Measurements from ENCODE around the gene LETM1. TPM values are rescaled to one million over a fixed set of nuclear protein-coding genes. Genes with fewer than 3 reads are reported as not detected.

Gene LETM1
- total and polyA plus RNA-seq, 2 of the 13 experiments (the other 11 are each of a cell fraction or from before 2014, with no cell fraction given), result 9.7 to 41.6 TPM

DNA sequence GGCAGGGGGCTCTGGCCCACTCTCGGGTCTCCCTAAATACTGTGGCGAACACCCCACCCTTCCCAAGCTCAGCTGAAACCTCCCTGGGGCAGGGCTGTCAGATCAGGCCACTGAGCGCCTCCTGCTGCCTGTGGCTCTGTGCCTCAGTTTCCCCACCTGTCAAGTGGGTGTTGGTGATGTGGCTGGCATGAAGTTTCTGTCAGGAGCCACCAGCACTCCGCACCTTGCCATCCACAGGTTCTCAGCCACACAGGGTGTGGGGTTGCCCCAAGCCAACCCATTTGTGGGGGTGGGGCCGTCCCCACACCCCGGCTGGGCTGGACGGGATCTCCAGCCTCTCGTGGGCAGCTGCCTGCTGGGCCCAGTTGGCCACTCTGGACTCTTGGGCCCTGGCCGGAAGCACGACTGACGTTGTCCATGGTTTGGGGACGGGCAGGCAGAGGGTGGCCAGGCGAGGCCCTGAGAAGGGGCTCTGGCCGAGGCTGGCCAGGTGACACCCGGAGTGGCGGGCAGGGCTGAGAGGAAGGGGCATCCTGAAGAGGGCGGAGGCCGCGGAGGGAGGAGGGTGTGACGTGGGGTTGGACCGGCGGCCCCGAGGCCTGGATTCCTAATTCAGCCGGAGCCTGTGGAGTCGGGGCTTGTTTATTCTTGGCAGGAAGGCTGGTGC, 68.4 kb downstream of the LETM1 start:
- Histone ChIP-seq H3K27ac (ENCODE audit: extremely low read length, insufficient read depth, low read length) (no peak overlapping the region), H3K4me3 (replicated peaks in 1 of 3; ENCODE audit: insufficient read depth in 1 of 3, low read depth in 2 of 3, low read length in 3 of 3) (peak overlapping the region; percentile 20 to 62 (median 36); a peak in 4 of 6 replicates), H3K9ac (ENCODE audit: insufficient read depth, low read depth, low read length) (no peak overlapping the region), H3K36me3 (replicated peaks in 1 of 2; ENCODE audit: control insufficient read depth in 1 of 2, insufficient read depth in 2 of 2, low read length in 2 of 2) (no peaks in the 10 kb centered on the region), H4K20me1 (ENCODE audit: insufficient read depth, low read length) (no peaks in the 10 kb centered on the region), H3K27me3 (ENCODE audit: control insufficient read depth in 1 of 2, insufficient read depth in 2 of 2, low read length in 2 of 2) (peaks cover 8 to 21% of the 10 kb centered on the region in 2 experiments; a peak in 4 of 5 replicates), H3K79me2 (ENCODE audit: insufficient read depth, low read length) (no peaks in the 10 kb centered on the region), H3K4me1 (ENCODE audit: insufficient read depth, low read length) (peaks cover 98% of the 10 kb centered on the region), H2AFZ (ENCODE audit: low read length) (no peak overlapping the region), H3K4me2 (ENCODE audit: low read depth, low read length) (peak overlapping the region; percentile 89), H3K9me3 (ENCODE audit: low read length) (no peaks in the 10 kb centered on the region)
- POLR2A ChIA-PET, result interaction anchor here (2.1 to 34.3 kb wide), 4 partner anchors 2 to 39 kb away, joined by 7 to 1258 read pairs (median 634); partner anchors contain the start of gene FGFR3
- ATAC-seq (no peak), DNase-seq (ENCODE audit: low spot score) (no peak), FAIRE-seq (no peak)
- BruUV-seq (replicated peaks), result no TSS peak
- 9% methylated on average over 22 of the region's 25 CpGs for WGBS (ENCODE audit: low lambda C conversion rate)
- in situ Hi-C loops (cut with HindIII; ENCODE audit: extremely low pct_ligation_motif_present, low pct_unique_long_range_greater_than_20kb), result no loop called here
- intact Hi-C loops (cut with micrococcal nuclease; ENCODE audit: unreplicated experiment), result no loop called here
- CTCF ChIA-PET (ENCODE audit: low intra/inter-chr PET ratio, low total read pairs), result interaction anchor here (3.5 kb wide), 1 partner anchor 23 kb away, joined by 13 read pairs; no protein-coding TSS in a partner anchor
- TF ChIP-seq ZBTB7A (CRISPR knock-in tag; IDR thresholded peaks at IDR 0.05) (peak; percentile 56; the same call in 1 of the 2 replicates), JDP2 (CRISPR knock-in tag; IDR thresholded peaks at IDR 0.05; ENCODE audit: borderline replicate concordance) (no peak), JUNB (CRISPR knock-in tag; IDR thresholded peaks at IDR 0.05; ENCODE audit: borderline replicate concordance) (no peak), GATAD2A (CRISPR knock-in tag; IDR thresholded peaks at IDR 0.05) (peak; percentile 31; the same call in 1 of the 2 replicates), ZSCAN31 (CRISPR knock-in tag; IDR thresholded peaks at IDR 0.05; ENCODE audit: low read depth) (no peak), SAP130 (CRISPR knock-in tag; IDR thresholded peaks at IDR 0.05; ENCODE audit: low read depth) (peak; percentile 28; the same call in 1 of the 2 replicates), ZMYM3 (CRISPR knock-in tag; IDR thresholded peaks at IDR 0.05) (peak; percentile 39; the same call in 1 of the 2 replicates), ARNT (IDR thresholded peaks at IDR 0.05) (no peak), TBX2 (CRISPR knock-in tag; IDR thresholded peaks at IDR 0.05; ENCODE audit: borderline replicate concordance) (peak; percentile 24; the same call in 1 of the 2 replicates), ZSCAN9 (CRISPR knock-in tag; IDR thresholded peaks at IDR 0.05; ENCODE audit: borderline replicate concordance) (0 out of 2 replicates have a peak, but pooled peaks have one; percentile 36), ZNF296 (CRISPR knock-in tag; conservative IDR thresholded peaks at IDR 0.05) (peak; percentile 56; the same call in 1 of the 2 replicates), ETV5 (CRISPR knock-in tag; IDR thresholded peaks at IDR 0.05; ENCODE audit: borderline replicate concordance) (peak; percentile 62; the same call in 1 of the 2 replicates), HNRNPL (IDR thresholded peaks at IDR 0.05; ENCODE audit: low read depth, low read length) (peak; percentile 96), ZNF605 (CRISPR knock-in tag; IDR thresholded peaks at IDR 0.05) (0 out of 2 replicates have a peak, but pooled peaks have one; percentile 22)
- TF ChIP-seq, protein P1, sequence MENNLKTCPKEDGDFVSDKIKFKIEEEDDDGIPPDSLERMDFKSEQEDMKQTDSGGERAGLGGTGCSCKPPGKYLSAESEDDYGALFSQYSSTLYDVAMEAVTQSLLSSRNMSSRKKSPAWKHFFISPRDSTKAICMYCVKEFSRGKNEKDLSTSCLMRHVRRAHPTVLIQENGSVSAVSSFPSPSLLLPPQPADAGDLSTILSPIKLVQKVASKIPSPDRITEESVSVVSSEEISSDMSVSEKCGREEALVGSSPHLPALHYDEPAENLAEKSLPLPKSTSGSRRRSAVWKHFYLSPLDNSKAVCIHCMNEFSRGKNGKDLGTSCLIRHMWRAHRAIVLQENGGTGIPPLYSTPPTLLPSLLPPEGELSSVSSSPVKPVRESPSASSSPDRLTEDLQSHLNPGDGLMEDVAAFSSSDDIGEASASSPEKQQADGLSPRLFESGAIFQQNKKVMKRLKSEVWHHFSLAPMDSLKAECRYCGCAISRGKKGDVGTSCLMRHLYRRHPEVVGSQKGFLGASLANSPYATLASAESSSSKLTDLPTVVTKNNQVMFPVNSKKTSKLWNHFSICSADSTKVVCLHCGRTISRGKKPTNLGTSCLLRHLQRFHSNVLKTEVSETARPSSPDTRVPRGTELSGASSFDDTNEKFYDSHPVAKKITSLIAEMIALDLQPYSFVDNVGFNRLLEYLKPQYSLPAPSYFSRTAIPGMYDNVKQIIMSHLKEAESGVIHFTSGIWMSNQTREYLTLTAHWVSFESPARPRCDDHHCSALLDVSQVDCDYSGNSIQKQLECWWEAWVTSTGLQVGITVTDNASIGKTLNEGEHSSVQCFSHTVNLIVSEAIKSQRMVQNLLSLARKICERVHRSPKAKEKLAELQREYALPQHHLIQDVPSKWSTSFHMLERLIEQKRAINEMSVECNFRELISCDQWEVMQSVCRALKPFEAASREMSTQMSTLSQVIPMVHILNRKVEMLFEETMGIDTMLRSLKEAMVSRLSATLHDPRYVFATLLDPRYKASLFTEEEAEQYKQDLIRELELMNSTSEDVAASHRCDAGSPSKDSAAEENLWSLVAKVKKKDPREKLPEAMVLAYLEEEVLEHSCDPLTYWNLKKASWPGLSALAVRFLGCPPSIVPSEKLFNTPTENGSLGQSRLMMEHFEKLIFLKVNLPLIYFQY (CRISPR knock-in tag; IDR thresholded peaks at IDR 0.05; ENCODE audit: borderline replicate concordance), result no peak
- TF ChIP-seq, protein P2, sequence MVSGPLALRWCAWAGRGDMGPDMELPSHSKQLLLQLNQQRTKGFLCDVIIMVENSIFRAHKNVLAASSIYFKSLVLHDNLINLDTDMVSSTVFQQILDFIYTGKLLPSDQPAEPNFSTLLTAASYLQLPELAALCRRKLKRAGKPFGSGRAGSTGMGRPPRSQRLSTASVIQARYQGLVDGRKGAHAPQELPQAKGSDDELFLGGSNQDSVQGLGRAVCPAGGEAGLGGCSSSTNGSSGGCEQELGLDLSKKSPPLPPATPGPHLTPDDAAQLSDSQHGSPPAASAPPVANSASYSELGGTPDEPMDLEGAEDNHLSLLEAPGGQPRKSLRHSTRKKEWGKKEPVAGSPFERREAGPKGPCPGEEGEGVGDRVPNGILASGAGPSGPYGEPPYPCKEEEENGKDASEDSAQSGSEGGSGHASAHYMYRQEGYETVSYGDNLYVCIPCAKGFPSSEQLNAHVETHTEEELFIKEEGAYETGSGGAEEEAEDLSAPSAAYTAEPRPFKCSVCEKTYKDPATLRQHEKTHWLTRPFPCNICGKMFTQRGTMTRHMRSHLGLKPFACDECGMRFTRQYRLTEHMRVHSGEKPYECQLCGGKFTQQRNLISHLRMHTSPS (CRISPR knock-in tag; IDR thresholded peaks at IDR 0.05; ENCODE audit: low read depth), result peak; percentile 81
- TF ChIP-seq, protein P3, sequence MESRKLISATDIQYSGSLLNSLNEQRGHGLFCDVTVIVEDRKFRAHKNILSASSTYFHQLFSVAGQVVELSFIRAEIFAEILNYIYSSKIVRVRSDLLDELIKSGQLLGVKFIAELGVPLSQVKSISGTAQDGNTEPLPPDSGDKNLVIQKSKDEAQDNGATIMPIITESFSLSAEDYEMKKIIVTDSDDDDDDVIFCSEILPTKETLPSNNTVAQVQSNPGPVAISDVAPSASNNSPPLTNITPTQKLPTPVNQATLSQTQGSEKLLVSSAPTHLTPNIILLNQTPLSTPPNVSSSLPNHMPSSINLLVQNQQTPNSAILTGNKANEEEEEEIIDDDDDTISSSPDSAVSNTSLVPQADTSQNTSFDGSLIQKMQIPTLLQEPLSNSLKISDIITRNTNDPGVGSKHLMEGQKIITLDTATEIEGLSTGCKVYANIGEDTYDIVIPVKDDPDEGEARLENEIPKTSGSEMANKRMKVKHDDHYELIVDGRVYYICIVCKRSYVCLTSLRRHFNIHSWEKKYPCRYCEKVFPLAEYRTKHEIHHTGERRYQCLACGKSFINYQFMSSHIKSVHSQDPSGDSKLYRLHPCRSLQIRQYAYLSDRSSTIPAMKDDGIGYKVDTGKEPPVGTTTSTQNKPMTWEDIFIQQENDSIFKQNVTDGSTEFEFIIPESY (CRISPR knock-in tag; IDR thresholded peaks at IDR 0.05), result no peak
